Measurements from ENCODE around the gene OGFR.

DNA sequence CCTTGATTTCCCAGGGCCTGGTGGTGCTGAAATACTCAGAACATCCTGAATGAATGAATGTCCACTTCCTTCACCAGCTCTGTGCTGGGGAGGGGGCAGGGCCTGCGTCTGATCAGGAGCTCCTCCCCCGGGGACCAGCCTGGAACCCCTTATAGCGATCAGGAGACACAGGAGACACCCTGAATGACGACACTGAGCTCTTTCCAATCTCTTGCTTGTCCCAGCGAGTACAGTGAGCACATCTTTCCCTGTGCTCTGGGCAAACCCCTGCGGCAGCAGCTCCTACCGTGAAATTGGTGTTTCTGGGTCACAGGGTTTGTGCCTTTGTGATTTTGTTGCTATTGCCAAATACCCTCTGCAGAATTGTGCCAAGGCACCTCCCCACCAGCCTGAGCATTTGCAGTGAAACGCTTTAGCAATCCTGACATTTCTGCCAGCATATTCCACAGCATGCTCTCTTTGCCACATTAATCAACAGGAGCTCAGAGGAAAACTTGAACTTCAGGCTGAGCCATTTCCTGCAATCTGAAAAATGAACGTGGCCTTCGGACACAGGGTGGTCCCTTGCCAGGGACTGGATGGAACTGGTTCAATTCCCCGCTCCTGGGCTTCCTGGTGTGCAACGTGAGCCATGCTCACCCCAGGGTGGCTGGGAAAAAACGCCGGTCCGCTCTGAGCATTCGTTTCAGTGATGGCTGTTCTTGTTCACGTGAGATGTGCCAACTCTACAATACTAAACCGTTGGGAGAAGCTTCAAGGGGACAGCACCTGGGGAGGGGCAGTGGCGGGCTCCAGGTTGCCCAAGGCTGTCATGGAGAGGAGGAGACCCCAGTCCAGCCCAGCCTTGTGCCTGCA, 31.4 kb upstream of the OGFR start:
- TF ChIP-seq CTCF (IDR thresholded peaks at IDR 0.05): no peak
- peak; percentile 72 for TF ChIP-seq POLR2A (IDR thresholded peaks at IDR 0.05)
